ENCODE results near the gene IFT81. TPM values are rescaled to one million over a fixed set of nuclear protein-coding genes. Genes with fewer than 3 reads are reported as not detected.

Gene IFT81
- total RNA-seq, 1 experiment from 2014 or later: 10.5 TPM

- Mint-ChIP-seq H3K4me3 (no peak overlapping the region), H3K4me1 (no peaks in the 10 kb centered on the region), H3K27me3 (ENCODE audit: low read depth) (no peaks in the 10 kb centered on the region), H3K36me3 (peaks cover 16% of the 10 kb centered on the region), H3K9me3 (peaks cover 3% of the 10 kb centered on the region; the same call in 1 of the 2 replicates), H3K27ac (no peak overlapping the region)
- no peak for TF ChIP-seq GRHL2 (CRISPR knock-in tag; IDR thresholded peaks at IDR 0.05; ENCODE audit: insufficient replicate concordance, severe bottlenecking)
- TF ChIP-seq ZNF219 (CRISPR knock-in tag; IDR thresholded peaks at IDR 0.05; ENCODE audit: borderline replicate concordance): no peak
- TF ChIP-seq E2F5 (CRISPR knock-in tag; IDR thresholded peaks at IDR 0.05): no peak
- no peak for TF ChIP-seq ATF6 (CRISPR knock-in tag; IDR thresholded peaks at IDR 0.05)
- no peak for TF ChIP-seq MAX (CRISPR knock-in tag; IDR thresholded peaks at IDR 0.05)
- TF ChIP-seq USF1 (CRISPR knock-in tag; IDR thresholded peaks at IDR 0.05): no peak
- TF ChIP-seq EMX1 (CRISPR knock-in tag; IDR thresholded peaks at IDR 0.05): no peak
- TF ChIP-seq MXD4 (CRISPR knock-in tag; IDR thresholded peaks at IDR 0.05; ENCODE audit: borderline replicate concordance): no peak
- TF ChIP-seq CBFB (CRISPR knock-in tag; IDR thresholded peaks at IDR 0.05; ENCODE audit: low read depth): no peak
- TF ChIP-seq KAT7 (CRISPR knock-in tag; IDR thresholded peaks at IDR 0.05; ENCODE audit: borderline replicate concordance): no peak
- CTCF ChIA-PET: no interaction called here
- no peak for ATAC-seq
- POLR2A ChIA-PET: interaction anchor here (0.5 kb wide), 1 partner anchor 139 kb away, joined by 4 read pairs; no protein-coding TSS in a partner anchor
- no peak for DNase-seq (ENCODE audit: low spot score)
These were observed 22.8 kb downstream of the IFT81 start for GRCh38 chr12:110146986-110147385.

GRCh38 chr12:110149086-110149660, 25.0 kb downstream of the IFT81 start:
- TF ChIP-seq ZNF263 (CRISPR knock-in tag; IDR thresholded peaks at IDR 0.05; ENCODE audit: low read depth) (no peak), ZNF121 (CRISPR knock-in tag; IDR thresholded peaks at IDR 0.05) (no peak)
- ChIA-PET CTCF (no interaction called here), POLR2A (no interaction called here)
- ATAC-seq: no peak
- H3K4me3 Mint-ChIP-seq: no peak overlapping the region
- H3K4me1 Mint-ChIP-seq: no peaks in the 10 kb centered on the region
- peaks cover 3% of the 10 kb centered on the region; the same call in 1 of the 2 replicates for H3K9me3 Mint-ChIP-seq
- H3K36me3 Mint-ChIP-seq: peaks cover 16% of the 10 kb centered on the region
- DNase-seq (ENCODE audit: low spot score): no peak
- peak overlapping the region; percentile 1; the same call in 1 of the 2 replicates for H3K27ac Mint-ChIP-seq
- H3K27me3 Mint-ChIP-seq (ENCODE audit: low read depth): no peaks in the 10 kb centered on the region

- DNase-seq (ENCODE audit: low spot score) (no peak), ATAC-seq (no peak)
- H3K27ac Mint-ChIP-seq: no peak overlapping the region
- H3K4me3 Mint-ChIP-seq: no peak overlapping the region
- ChIA-PET POLR2A (no interaction called here), CTCF (no interaction called here)
- H3K27me3 Mint-ChIP-seq (ENCODE audit: low read depth): no peaks in the 10 kb centered on the region
- H3K9me3 Mint-ChIP-seq: peaks cover 22% of the 10 kb centered on the region
- TF ChIP-seq ZNF423 (CRISPR knock-in tag; IDR thresholded peaks at IDR 0.05) (no peak), ZBTB21 (CRISPR knock-in tag; IDR thresholded peaks at IDR 0.05; ENCODE audit: borderline replicate concordance) (no peak), HMGA2 (CRISPR knock-in tag; IDR thresholded peaks at IDR 0.05) (no peak), CTCF (IDR thresholded peaks at IDR 0.05) (no peak)
- H3K4me1 Mint-ChIP-seq: no peaks in the 10 kb centered on the region
- peaks cover 24% of the 10 kb centered on the region for H3K36me3 Mint-ChIP-seq
These were observed 32.6 kb downstream of the IFT81 start for GRCh38 chr12:110156766-110157165.
